ENCODE data around the gene VIPR1.

VIPR1 gene

GRCh38 chr3:42562047-42562907, 59.8 kb downstream of the VIPR1 start:
- no peak overlapping the region for H3K4me2 ChIP-seq (ENCODE audit: low read length)
- H3K27ac ChIP-seq (ENCODE audit: low read depth, low read length, poor library complexity, severe bottlenecking): no peak overlapping the region

GRCh38 chr3:42569593-42570142, 67.2 kb downstream of the VIPR1 start:
- H3K36me3 ChIP-seq (ENCODE audit: insufficient read depth, low read length): peaks cover 57% of the 10 kb centered on the region
- H2AFZ ChIP-seq (ENCODE audit: low read length): no peak overlapping the region
- no peak overlapping the region for H3K9ac ChIP-seq (ENCODE audit: low read length)
- no peak for TF ChIP-seq EZH2 (IDR thresholded peaks at IDR 0.05; ENCODE audit: borderline replicate concordance, low read length)
- no peaks in the 10 kb centered on the region for H3K79me2 ChIP-seq (ENCODE audit: insufficient read depth, low read length)
- no peak overlapping the region for H3K4me2 ChIP-seq (ENCODE audit: low read length)
- no peaks in the 10 kb centered on the region for H3K27me3 ChIP-seq (ENCODE audit: insufficient read depth, low read length)
- H3K4me3 ChIP-seq (ENCODE audit: low read depth, low read length, poor library complexity, severe bottlenecking): no peak overlapping the region
- no peaks in the 10 kb centered on the region for H3K4me1 ChIP-seq (ENCODE audit: insufficient read depth, low read length, severe bottlenecking)
- H3K9me3 ChIP-seq (ENCODE audit: low read length): peaks cover 9% of the 10 kb centered on the region; the same call in 1 of the 2 replicates
- H3F3A ChIP-seq (ENCODE audit: insufficient read depth, low read length): no peaks in the 10 kb centered on the region
- no peak overlapping the region for H3K27ac ChIP-seq (ENCODE audit: low read depth, low read length, poor library complexity, severe bottlenecking)
- H4K20me1 ChIP-seq (ENCODE audit: insufficient read depth, low read length): no peaks in the 10 kb centered on the region
- no peaks in the 10 kb centered on the region for H3K9me2 ChIP-seq (ENCODE audit: low read depth, low read length)

More at GRCh38 chr3:42562047-42562907, 59.8 kb downstream of the VIPR1 start:
- H3K79me2 ChIP-seq (ENCODE audit: insufficient read depth, low read length): no peaks in the 10 kb centered on the region
- no peak for TF ChIP-seq CTCF (IDR thresholded peaks at IDR 0.05; ENCODE audit: low read length)
- no peak for TF ChIP-seq EZH2 (IDR thresholded peaks at IDR 0.05; ENCODE audit: borderline replicate concordance, low read length)
- H3K27me3 ChIP-seq (ENCODE audit: insufficient read depth, low read length): no peaks in the 10 kb centered on the region
- no peak overlapping the region for H3K9ac ChIP-seq (ENCODE audit: low read length)
- H4K20me1 ChIP-seq (ENCODE audit: insufficient read depth, low read length): no peaks in the 10 kb centered on the region
- no peaks in the 10 kb centered on the region for H3K4me1 ChIP-seq (ENCODE audit: insufficient read depth, low read length, severe bottlenecking)
- no peak overlapping the region for H3K4me3 ChIP-seq (ENCODE audit: low read depth, low read length, poor library complexity, severe bottlenecking)
- H3K36me3 ChIP-seq (ENCODE audit: insufficient read depth, low read length): peaks cover 80% of the 10 kb centered on the region
- H3F3A ChIP-seq (ENCODE audit: insufficient read depth, low read length): no peaks in the 10 kb centered on the region
- no peaks in the 10 kb centered on the region for H3K9me3 ChIP-seq (ENCODE audit: low read length)
- H2AFZ ChIP-seq (ENCODE audit: low read length): no peak overlapping the region
- no peaks in the 10 kb centered on the region for H3K9me2 ChIP-seq (ENCODE audit: low read depth, low read length)

- Histone ChIP-seq H3K36me3 (ENCODE audit: insufficient read depth, low read length) (peaks cover 56% of the 10 kb centered on the region), H4K20me1 (ENCODE audit: insufficient read depth, low read length) (no peaks in the 10 kb centered on the region), H3K9me3 (ENCODE audit: low read length) (peaks cover 23% of the 10 kb centered on the region), H3F3A (ENCODE audit: insufficient read depth, low read length) (no peaks in the 10 kb centered on the region), H3K4me1 (ENCODE audit: insufficient read depth, low read length, severe bottlenecking) (no peaks in the 10 kb centered on the region), H3K27ac (ENCODE audit: low read depth, low read length, poor library complexity, severe bottlenecking) (no peak overlapping the region), H3K9ac (ENCODE audit: low read length) (no peak overlapping the region), H3K4me3 (ENCODE audit: low read depth, low read length, poor library complexity, severe bottlenecking) (no peak overlapping the region), H2AFZ (ENCODE audit: low read length) (no peak overlapping the region), H3K27me3 (ENCODE audit: insufficient read depth, low read length) (no peaks in the 10 kb centered on the region), H3K79me2 (ENCODE audit: insufficient read depth, low read length) (peaks cover 16% of the 10 kb centered on the region), H3K4me2 (ENCODE audit: low read length) (no peak overlapping the region), H3K9me2 (ENCODE audit: low read depth, low read length) (no peaks in the 10 kb centered on the region)
- TF ChIP-seq CTCF (IDR thresholded peaks at IDR 0.05; ENCODE audit: low read length) (peak; percentile 68), EZH2 (IDR thresholded peaks at IDR 0.05; ENCODE audit: borderline replicate concordance, low read length) (no peak)
These were observed 69.8 kb downstream of the VIPR1 start for GRCh38 chr3:42572278-42572677.
